ENCODE results near the gene CCDC85C.

DNA sequence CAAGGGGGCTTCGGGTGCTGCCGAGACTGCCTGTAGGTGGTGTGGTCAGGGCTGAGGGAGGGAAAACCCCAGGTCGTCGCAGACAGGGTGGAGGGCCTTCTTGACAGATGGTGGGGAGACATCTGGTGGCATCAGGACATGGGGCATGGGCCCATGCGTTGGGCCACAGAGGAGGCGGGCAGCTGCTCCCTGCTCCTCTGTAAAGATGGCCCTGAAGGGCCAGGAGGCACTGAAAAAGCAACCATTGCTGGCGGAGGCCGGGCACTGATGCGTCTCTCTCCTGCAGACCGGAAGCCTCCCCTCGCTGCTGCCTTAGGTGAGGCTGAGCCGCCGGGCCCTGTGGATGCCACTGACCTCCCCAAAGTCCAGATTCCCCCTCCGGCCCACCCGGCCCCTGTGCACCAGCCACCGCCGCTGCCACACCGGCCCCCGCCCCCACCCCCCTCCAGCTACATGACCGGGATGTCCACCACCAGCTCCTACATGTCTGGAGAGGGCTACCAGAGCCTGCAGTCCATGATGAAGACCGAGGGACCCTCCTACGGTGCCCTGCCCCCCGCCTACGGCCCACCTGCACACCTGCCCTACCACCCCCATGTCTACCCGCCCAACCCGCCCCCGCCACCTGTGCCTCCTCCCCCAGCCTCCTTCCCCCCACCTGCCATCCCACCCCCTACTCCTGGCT lies 94.0 kb downstream of the CCDC85C start:
- TF ChIP-seq CTCF (IDR thresholded peaks at IDR 0.05) (no peak), CDX4 (CRISPR knock-in tag; IDR thresholded peaks at IDR 0.05; ENCODE audit: borderline replicate concordance) (no peak), TCF7 (CRISPR knock-in tag; IDR thresholded peaks at IDR 0.05; ENCODE audit: low read depth) (no peak), NR2C2 (CRISPR knock-in tag; IDR thresholded peaks at IDR 0.05) (no peak), ESRRA (CRISPR knock-in tag; IDR thresholded peaks at IDR 0.05; ENCODE audit: borderline replicate concordance) (no peak)
